LNCaP clone FGC (cell line): ENCODE data around the gene OARD1.
A peak's percentile ranks its signal among the peaks of the same experiment; 100 is the strongest.
"Not testable (repeated sequence)": the region's sequence is repeated elsewhere in the genome, so short reads cannot be mapped to it uniquely, and the experiment has no call there.

Experiments used
- DNase-seq: peaks from one replicate; pipeline ENCODE4 v3.0.0-alpha.2; 2011; ENCODE audit warnings: low read depth
- H3K4me3 ChIP-seq: 2 replicates; pipeline ENCODE4 v1.5.1; 2011; ENCODE audit warnings: mild to moderate bottlenecking, low read depth, low read length, control low read depth
- CTCF ChIP-seq: IDR thresholded peaks from 2 replicates; pipeline ENCODE4 v1.5.1; 2012; ENCODE audit warnings: mild to moderate bottlenecking; ENCODE audit not compliant: control insufficient read depth, insufficient read depth; ENCODE audit errors: extremely low read depth

Gene OARD1, protein sequence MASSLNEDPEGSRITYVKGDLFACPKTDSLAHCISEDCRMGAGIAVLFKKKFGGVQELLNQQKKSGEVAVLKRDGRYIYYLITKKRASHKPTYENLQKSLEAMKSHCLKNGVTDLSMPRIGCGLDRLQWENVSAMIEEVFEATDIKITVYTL

GRCh38 chr6:41071923-41072835 is at the start of gene OARD1:
Gene OARD1 (minus strand): TSS chr6:41072356. CDS start chr6:41071634, 722 bp downstream.
- TF ChIP-seq CTCF = 0 out of 2 replicates have a peak, but pooled peaks have one; percentile 17
- peak; percentile 97 for DNase-seq
- H3K4me3 ChIP-seq = peak within 1 kb of the TSS; percentile 83

DNA sequence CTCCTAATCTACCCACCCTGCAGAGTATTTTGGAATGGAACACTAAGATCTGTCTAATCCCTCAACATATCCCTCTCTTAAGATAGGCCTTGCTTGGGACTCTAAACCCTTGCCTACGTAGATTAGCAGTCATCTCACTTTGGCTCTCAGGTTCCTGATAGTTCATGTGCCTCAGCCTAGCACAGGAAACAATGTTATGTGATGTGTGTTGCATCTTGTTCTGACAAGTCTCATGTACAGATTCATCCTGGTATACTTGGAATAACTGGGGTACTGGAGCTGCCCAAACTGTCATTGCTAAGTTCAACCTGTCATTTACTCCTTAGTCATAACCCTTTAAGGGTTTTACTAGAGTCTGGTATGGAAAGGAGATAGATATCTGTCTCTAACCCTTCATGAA is 47.9 kb upstream of the OARD1 start:
- no peak for TF ChIP-seq CTCF
- no peak for DNase-seq
- H3K4me3 ChIP-seq = no peak overlapping the region

DNA sequence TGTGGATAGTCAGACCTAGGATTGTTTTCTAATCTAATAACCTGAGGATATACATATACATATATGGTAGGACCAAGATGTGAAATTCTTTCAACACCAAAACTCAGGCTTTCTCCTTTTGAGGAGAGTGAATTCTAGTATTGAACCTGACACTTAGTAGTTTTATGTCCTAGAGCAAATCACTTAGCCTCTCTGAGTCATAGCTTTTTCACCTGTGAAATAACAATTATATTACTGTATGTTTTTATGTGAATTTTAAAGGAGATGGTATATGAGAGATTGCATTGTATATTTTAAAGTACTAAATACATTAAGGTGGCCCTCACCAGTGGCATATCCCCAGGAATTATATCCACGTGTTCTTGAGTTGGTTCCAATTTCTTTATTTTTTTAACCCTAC is 47.4 kb upstream of the OARD1 start:
- no peak for DNase-seq
- no peak overlapping the region for H3K4me3 ChIP-seq
- no peak for TF ChIP-seq CTCF

GRCh38 chr6:41115027-41115426 is 42.9 kb upstream of the OARD1 start:
- not testable (repeated sequence) for DNase-seq, H3K4me3 ChIP-seq

DNA sequence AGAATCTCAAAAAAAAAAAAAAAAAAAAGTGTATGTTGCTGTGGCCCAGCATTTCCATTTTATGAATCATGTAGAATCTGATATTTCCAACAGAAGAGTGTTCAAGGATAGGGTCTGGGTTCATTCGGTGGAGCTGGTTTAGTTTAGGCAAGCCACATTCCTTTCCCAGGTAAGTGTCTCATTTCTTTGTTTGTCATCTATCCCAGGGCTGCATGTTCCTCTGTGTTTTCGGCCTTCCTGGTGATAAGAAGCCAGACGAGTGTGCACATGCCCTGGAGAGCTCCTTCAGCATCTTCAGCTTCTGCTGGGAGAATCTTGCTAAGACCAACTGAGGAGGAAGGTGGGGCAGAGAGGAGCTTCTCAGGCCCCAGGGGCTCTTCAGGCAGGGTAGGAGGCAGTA is 38.9 kb upstream of the OARD1 start:
- no peak for DNase-seq
- TF ChIP-seq CTCF = no peak
- no peak overlapping the region for H3K4me3 ChIP-seq

GRCh38 chr6:41103847-41104246 is 31.7 kb upstream of the OARD1 start:
- H3K4me3 ChIP-seq = no peak overlapping the region
- DNase-seq = no peak
- TF ChIP-seq CTCF = no peak

DNA sequence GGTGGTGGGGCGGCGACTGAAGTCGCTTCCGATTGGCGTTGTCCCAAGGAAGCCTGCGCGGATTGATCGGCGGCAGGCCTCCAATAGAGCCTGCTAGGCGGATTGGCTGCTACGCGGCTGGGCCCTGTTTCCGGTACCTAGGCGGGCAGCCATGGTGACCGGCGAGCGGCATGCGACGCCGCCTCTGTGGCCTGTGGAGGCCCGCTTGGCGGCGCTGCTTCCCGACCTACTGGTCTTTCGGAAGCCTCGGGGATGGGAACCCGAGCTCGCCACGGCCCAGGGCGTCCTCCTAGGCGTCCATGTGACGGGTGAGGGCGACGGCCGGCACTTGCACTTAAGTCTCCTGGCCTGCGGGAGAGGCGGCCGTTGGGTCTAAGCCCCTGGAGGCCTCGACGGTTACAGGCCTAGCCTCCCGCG is 28.7 kb upstream of the OARD1 start:
- DNase-seq = no peak
- H3K4me3 ChIP-seq = no peak overlapping the region
- TF ChIP-seq CTCF = no peak
